NCI-H446 treated with DMSO at 0.1 percent for 48 hours (cell line): ENCODE data around the gene TTYH2.

Source experiments
- DNase-seq: peaks from one replicate; lab custom pipeline; 2025; lab: John Stamatoyannopoulos, UW

TTYH2 gene

GRCh38 chr17:74216505-74216904 is 3.1 kb downstream of the TTYH2 start:
- DNase-seq: no peak

DNA sequence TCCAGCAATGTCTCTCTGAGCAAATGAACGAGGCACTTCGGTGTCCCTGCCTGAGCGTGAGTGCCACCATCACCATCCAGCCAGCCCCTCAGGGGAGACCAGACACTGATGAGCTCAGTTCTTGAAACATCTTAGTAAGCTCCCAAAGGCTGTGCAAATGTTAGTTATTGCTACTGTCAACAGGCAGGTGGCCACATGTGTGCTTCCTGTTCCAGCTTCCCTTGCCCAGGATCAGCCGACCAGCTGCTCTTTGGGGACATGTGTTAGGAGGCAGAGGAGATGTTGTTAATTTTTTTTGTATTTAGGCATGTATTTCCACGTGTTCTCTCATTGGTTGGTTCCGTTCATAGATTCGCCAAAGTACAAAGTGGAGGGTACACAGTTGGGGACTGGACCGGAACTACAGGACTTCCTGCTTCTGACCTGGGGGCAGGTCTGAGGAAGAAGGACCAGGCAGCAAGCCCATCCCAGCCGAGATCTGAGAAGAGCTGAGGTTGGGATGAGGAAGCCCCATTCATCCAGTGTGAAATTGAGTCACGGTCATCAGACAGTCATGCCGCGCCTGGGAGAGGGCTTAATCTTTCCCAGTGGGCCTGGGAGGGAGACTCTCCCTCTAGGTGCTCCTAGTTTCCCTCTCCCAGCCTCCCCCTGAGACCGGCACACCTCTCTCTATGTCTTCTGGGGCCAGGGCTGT is 3.8 kb downstream of the TTYH2 start:
- peak; percentile 32 for DNase-seq

GRCh38 chr17:74217888-74218287 is 4.5 kb downstream of the TTYH2 start:
- DNase-seq: no peak

DNA sequence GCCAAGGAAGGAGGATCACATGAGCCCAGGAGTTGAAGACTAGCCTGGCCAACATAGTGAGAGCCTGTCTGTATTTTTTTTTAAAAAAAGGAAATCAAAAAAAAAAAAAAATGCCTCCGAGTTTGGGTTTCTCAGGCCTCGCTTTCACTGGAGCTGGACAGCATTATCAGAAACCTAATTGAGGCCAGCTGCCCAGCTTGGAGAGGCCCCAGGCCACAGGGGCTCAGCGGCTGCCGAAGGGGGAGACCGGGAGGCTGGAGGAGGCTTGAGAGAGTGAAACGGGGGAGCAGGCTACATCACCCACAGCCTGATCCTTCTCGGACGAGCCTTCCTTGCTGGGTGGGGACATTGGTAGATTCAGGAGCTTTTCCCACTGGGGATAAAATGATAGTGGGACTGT is 5.1 kb downstream of the TTYH2 start:
- no peak for DNase-seq

GRCh38 chr17:74219576-74220133 is 6.3 kb downstream of the TTYH2 start:
- no peak for DNase-seq

DNA sequence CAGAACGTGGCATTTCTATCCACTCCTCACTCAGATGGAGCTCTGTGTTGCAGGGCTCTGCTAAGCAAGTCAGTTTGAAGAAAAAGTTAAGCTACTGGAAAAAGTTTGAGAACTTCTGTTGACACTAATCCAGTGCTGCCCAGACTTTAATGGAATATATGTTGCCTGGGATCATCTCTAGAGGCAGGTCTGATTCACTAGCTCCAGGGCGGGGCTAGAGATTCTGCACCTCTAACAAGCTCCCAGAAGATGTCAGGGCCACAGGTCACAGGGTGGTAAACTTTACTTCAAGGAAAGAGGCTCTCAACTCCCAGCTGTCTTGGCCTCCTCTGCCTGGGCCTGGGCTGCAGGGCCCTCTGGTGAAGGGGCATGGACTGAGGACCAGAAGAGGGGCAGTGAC is 6.8 kb downstream of the TTYH2 start:
- DNase-seq: no peak

GRCh38 chr17:74220946-74221818 is 7.8 kb downstream of the TTYH2 start:
- DNase-seq: no peak

DNA sequence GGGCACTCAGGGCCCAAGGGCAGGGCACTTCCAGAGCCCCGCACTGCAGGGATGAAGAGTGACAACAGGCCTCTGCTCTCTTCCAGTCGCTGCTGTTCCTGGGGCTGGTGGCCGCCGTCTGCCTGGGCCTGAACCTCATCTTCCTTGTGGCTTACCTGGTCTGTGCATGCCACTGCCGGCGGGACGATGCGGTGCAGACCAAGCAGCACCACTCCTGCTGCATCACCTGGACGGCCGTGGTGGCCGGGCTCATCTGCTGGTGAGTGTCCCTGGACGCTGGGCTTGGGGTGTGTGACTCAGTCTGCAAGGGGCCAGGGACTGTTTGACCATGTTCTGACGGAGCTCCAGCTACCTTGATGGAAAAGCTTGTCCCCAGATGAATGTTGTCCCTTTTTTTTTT is 9.0 kb downstream of the TTYH2 start:
- no peak for DNase-seq

- no peak for DNase-seq
Measured at GRCh38 chr17:74223901-74224300, 10.5 kb downstream of the TTYH2 start.

DNA sequence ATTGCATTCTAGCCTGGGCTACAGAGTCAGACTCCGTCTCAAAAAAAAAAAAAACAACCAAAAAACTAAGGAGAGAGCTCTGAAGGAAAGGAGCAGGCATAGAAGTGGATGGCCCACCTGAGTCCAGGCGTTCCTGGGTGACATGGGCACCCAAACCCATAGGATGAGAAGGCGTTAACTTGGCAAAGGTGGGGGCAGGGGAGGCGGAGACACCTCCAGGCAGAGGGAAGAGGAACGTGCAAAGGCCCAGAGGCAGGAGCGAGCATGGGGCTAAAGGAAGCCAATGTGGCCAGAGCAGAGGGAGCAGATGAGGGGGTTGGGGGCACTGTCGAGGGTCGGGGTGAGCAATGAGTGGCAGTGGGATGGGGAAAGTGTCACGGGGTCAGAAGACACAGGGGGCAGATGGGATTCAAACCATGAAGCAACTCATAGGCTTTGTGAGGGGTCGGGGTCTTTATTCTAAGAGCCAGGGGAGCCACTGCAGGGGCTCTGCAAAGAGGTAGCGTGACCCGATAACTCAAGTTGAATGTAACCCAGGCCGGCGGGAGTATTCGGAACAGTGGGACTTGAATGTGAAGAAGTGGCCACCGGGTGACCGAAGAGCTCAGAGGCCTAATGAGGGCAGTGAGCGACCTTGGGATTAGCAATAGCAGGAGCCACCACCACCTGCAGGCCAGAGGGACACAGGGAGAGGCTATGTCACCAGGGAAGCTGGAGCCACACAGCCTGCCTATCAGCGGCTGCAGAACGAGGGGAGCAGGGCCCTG is 11.8 kb downstream of the TTYH2 start:
- no peak for DNase-seq

GRCh38 chr17:74226252-74226651 is 12.9 kb downstream of the TTYH2 start:
- DNase-seq: no peak

- DNase-seq: no peak
Measured at GRCh38 chr17:74227271-74228080, 14.1 kb downstream of the TTYH2 start.

DNA sequence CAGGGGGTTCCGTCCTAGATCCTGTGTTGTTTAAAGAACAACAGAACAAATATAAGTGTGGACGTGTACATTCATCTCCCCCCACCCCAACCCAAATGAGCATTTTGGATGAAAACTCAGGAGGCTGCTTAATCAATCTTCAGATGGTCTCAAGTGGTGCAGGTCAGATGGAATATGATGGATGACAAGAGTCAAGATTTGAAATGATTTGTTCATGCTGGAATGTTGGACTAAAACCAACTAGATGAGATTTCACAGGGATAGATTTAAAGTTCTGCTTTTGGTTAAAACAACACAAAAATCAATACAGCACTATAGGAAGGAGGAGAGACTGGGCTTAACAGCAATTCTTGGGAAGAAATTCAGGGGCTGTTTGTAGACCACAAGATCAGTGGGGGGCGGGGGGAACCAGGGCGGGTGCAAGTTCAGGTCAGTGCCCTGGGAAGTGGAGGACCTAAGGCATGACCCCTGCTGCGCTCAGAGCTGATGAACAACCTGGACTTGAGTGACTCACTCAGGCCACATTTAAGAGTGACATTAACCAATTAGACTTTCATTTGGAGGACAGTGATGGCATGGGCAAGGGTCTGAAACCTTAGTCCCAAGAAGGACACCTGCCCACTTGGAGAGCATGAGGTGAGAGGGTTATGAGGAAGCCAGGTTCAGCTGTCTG is 15.1 kb downstream of the TTYH2 start:
- DNase-seq: no peak

GRCh38 chr17:74230896-74231295 is 17.5 kb downstream of the TTYH2 start:
- no peak for DNase-seq

- no peak for DNase-seq
Measured at GRCh38 chr17:74231928-74232907, 18.8 kb downstream of the TTYH2 start.

- DNase-seq: no peak
Measured at GRCh38 chr17:74233937-74234336, 20.6 kb downstream of the TTYH2 start.

DNA sequence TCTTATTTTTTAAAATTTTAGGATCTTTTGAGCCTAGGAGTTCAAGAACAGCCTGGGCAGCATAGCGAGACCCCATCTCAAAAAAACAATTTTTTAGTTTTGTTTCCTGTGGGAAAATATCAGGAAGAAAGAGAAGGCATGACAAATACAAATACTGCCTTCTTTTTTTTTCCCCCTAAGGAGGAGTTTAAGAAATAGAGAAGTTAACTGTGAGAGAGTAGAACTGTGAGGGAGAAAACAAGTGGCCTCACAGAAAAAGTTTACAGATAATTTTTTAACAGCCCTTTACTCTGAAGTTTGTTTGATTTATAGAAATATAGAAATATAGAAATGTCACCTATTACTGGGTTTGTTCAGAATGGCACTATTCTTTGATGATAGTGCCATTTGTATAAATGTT is 21.1 kb downstream of the TTYH2 start:
- DNase-seq: no peak

GRCh38 chr17:74235040-74235581 is 21.7 kb downstream of the TTYH2 start:
- no peak for DNase-seq

DNA sequence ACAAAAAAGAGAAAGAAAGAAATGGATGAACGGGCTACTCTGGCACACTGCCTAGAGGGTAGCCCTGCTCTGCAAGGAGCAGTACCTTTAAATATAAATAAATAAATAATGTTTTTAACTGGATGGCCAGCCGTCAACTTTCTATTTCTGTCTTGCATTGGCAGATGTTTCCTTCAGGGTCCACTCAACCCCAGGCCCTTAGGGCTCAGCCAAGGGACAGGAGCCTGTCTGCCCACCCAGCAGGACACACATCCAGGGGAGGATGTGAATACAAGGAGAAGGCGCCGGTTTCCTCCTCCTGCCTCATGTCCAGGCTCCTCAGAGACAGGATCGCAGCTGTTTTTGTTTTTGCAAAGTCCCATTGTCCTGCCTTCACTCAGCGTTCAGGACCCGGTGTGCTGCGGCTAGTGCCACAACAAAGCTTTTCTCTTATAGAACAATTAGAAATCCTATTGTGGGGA is 22.6 kb downstream of the TTYH2 start:
- DNase-seq: no peak
